H1 (cell line): ENCODE data around the gene ST8SIA5.

Experiments
- EP300 ChIP-seq, 2 experiments: IDR thresholded peaks; 1 replicate in 1 of 2; 2 replicates in 1 of 2; pipeline ENCODE4 v1.6.1; 2011 to 2012; ENCODE audit warnings: low read depth in 2 of 2, low read length in 2 of 2, mild to moderate bottlenecking in 2 of 2, borderline replicate concordance in 1 of 2, inconsistent platforms in 1 of 2, moderate library complexity in 1 of 2
- EZH2 ChIP-seq: fragments of 200-600 bp; sonication (generic); IDR thresholded peaks from 2 replicates; pipeline ENCODE4 v1.7.1; 2012; ENCODE audit warnings: low read depth, mild to moderate bottlenecking, moderate library complexity, low read length, inconsistent platforms; ENCODE audit not compliant: severe bottlenecking
- POLR2A ChIP-seq, 2 experiments: IDR thresholded peaks; 1 replicate in 1 of 2; 2 replicates in 1 of 2; pipeline ENCODE4 v1.6.1; 2011; ENCODE audit warnings: low read depth in 2 of 2, low read length in 2 of 2, mild to moderate bottlenecking in 2 of 2; ENCODE audit errors: control extremely low read depth in 1 of 2
- SP1 ChIP-seq: IDR thresholded peaks from 2 replicates; pipeline ENCODE4 v1.6.1; 2011; ENCODE audit warnings: low read depth, low read length
- TF ChIP-seq, protein P1 (sequence below), 3 experiments: IDR thresholded peaks; 1 replicate in 2 of 3; 2 replicates in 1 of 3; pipeline versions ENCODE4 v1.5.1 to v1.6.1; 2011; ENCODE audit warnings: low read length in 3 of 3, mild to moderate bottlenecking in 3 of 3, inconsistent platforms in 2 of 3, low read depth in 1 of 3, moderate library complexity in 1 of 3; ENCODE audit not compliant: insufficient read depth in 1 of 3; ENCODE audit errors: control extremely low read depth in 1 of 3
- TF ChIP-seq, protein P2 (sequence below): IDR thresholded peaks from 2 replicates; pipeline ENCODE4 v1.6.1; 2012; ENCODE audit warnings: low read length, inconsistent platforms

DNA sequence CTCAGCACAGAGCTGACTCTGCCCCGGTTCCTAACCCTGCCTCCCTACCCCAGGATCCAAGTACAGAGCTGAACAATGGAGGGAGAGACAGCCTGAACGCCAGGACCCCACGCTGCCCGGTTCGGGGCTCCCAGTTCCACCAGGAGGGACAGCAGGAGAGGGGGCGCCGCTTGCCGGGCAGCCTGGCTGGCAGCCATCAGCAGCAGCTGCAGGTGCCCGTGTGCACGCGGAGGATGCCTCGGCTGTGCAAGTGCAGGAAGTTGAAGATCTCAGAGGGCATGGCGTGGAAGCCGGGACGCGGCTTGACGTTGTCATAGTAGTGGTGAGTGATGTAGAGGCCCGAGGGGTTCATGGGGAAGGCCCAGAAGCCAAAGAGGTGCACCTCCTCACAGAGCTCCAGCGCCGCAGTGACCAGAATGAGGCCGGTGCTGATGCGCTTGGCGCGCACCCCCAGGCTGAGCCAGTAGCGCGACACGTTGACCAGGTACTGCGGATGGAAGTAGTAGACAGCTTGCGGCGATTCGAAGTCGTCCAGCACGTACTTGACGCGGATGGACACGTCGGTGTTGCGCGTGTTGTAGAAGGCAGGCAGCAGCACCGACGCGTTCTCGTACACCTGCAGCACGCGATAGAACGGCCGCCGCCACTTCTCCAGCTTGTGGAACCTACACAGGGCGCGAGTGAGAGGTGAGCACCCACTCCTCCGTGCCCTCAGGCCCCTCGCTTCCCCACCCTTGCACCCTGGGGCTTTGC, 76.8 kb downstream of the ST8SIA5 start:
- TF ChIP-seq, protein P1, sequence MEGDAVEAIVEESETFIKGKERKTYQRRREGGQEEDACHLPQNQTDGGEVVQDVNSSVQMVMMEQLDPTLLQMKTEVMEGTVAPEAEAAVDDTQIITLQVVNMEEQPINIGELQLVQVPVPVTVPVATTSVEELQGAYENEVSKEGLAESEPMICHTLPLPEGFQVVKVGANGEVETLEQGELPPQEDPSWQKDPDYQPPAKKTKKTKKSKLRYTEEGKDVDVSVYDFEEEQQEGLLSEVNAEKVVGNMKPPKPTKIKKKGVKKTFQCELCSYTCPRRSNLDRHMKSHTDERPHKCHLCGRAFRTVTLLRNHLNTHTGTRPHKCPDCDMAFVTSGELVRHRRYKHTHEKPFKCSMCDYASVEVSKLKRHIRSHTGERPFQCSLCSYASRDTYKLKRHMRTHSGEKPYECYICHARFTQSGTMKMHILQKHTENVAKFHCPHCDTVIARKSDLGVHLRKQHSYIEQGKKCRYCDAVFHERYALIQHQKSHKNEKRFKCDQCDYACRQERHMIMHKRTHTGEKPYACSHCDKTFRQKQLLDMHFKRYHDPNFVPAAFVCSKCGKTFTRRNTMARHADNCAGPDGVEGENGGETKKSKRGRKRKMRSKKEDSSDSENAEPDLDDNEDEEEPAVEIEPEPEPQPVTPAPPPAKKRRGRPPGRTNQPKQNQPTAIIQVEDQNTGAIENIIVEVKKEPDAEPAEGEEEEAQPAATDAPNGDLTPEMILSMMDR (IDR thresholded peaks at IDR 0.05; ENCODE audit: control extremely low read depth in 1 of 3, insufficient read depth in 1 of 3, low read depth in 1 of 3, low read length in 3 of 3): no peak
- TF ChIP-seq POLR2A (IDR thresholded peaks at IDR 0.05; ENCODE audit: control extremely low read depth in 1 of 2, low read depth in 2 of 2, low read length in 2 of 2): no peak
- TF ChIP-seq, protein P2, sequence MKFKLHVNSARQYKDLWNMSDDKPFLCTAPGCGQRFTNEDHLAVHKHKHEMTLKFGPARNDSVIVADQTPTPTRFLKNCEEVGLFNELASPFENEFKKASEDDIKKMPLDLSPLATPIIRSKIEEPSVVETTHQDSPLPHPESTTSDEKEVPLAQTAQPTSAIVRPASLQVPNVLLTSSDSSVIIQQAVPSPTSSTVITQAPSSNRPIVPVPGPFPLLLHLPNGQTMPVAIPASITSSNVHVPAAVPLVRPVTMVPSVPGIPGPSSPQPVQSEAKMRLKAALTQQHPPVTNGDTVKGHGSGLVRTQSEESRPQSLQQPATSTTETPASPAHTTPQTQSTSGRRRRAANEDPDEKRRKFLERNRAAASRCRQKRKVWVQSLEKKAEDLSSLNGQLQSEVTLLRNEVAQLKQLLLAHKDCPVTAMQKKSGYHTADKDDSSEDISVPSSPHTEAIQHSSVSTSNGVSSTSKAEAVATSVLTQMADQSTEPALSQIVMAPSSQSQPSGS: no peak
- TF ChIP-seq EP300 (IDR thresholded peaks at IDR 0.05; ENCODE audit: borderline replicate concordance in 1 of 2, low read depth in 2 of 2, low read length in 2 of 2): no peak
- TF ChIP-seq EZH2: no peak
- no peak for TF ChIP-seq SP1
